Measurements from ENCODE around the gene RSPH10B2.
"Not testable (repeated sequence)": the region's sequence is repeated elsewhere in the genome, so short reads cannot be mapped to it uniquely, and the experiment has no call there.

GRCh38 chr7:6749335-6749734 is 4.6 kb upstream of the RSPH10B2 start:
- not testable (repeated sequence) for TF ChIP-seq CBX1 (IDR thresholded peaks at IDR 0.05; ENCODE audit: low read depth); ETS1 (conservative IDR thresholded peaks at IDR 0.05; ENCODE audit: control insufficient read depth, low read depth, low read length); ZBTB33 (CRISPR knock-in tag; IDR thresholded peaks at IDR 0.05); TCFL5 (CRISPR knock-in tag; conservative IDR thresholded peaks at IDR 0.05); CTCF (IDR thresholded peaks at IDR 0.05 in 2 of 3, conservative IDR thresholded peaks at IDR 0.05 in 1 of 3; ENCODE audit: insufficient read depth in 2 of 3, low read depth in 1 of 3, low read length in 3 of 3); NR3C1 (CRISPR knock-in tag; IDR thresholded peaks at IDR 0.05); POLR2A (conservative IDR thresholded peaks at IDR 0.05); SIN3A (IDR thresholded peaks at IDR 0.05; ENCODE audit: borderline replicate concordance in 2 of 2, control insufficient read depth in 1 of 2, low read depth in 2 of 2, low read length in 2 of 2); POLR2AphosphoS2 (IDR thresholded peaks at IDR 0.05; ENCODE audit: low read length)
